GM21360 (cell line): ENCODE data around the gene A3GALT2.
"Not testable (repeated sequence)": the region's sequence is repeated elsewhere in the genome, so short reads cannot be mapped to it uniquely, and the experiment has no call there.

ENCODE experiments used
- ATAC-seq: cut with Tn5 transposase; IDR thresholded peaks from one replicate; pipeline ENCODE4 v1.9.1; 2021; ENCODE audit warnings: mild to moderate bottlenecking, moderate library complexity; ENCODE audit not compliant: unreplicated experiment

A3GALT2 gene

DNA sequence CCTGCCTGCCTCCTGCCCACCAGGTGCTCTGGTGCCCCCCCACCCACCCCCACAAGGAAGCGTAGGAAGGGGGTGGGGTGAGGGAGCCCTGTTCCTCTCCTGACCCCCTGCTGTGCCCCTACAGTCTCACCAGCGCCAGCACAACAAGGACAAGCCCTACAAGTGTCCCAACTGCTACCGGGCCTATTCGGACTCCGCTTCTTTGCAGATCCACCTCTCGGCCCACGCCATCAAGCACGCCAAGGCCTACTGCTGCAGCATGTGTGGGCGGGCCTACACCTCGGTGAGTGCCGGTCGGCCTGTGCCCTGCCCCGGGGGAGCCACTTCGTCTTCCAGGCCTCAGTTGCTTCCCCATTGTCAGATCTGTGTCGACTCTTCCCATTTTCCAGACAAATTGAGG lies 25.9 kb downstream of the A3GALT2 start:
- ATAC-seq: no peak

- no peak for ATAC-seq
Observed at GRCh38 chr1:33294071-33295010, 26.6 kb downstream of the A3GALT2 start.

DNA sequence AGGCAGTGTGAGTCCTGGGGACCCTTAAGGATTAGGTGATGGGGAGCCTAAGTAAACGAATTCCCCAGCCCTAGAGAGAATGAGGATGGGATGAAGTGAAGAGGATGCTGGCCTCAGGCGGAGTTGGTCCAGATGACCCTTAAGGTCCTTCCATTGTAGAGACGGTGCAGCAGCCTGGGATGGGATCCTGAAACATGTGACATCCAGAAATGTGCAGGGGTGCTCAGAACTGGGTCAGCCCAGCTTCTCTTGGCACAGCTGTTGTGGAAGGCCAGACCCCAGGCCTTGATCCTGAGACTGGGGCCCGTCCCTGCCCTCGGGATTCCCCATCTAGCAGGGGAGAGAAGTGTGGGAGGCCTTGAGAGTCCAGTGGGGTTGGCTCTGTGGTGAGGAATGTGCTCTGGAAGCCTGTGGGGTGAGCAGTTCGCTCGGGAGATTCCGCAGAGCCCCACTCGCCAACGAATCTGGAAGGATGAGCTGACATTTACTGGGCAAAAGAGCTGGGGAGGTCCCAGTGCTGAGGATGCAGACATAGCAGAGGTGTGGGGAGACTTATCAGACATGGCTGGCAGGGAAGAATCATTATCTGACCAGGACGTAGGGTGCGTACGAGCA lies 28.1 kb downstream of the A3GALT2 start:
- ATAC-seq: no peak

DNA sequence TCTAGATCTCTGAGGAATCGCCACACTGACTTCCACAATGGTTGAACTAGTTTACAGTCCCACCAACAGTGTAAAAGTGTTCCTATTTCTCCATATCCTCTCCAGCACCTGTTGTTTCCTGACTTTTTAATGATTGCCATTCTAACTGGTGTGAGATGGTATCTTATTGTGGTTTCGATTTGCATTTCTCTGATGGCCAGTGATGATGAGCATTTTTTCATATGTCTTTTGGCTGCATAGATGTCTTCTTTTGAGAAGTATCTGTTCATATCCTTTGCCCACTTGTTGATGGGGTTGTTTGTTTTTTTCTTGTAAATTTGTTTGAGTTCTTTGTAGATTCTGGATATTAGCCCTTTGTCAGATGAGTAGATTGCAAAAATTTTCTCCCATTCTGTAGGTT lies 30.3 kb downstream of the A3GALT2 start:
- ATAC-seq: not testable (repeated sequence)

DNA sequence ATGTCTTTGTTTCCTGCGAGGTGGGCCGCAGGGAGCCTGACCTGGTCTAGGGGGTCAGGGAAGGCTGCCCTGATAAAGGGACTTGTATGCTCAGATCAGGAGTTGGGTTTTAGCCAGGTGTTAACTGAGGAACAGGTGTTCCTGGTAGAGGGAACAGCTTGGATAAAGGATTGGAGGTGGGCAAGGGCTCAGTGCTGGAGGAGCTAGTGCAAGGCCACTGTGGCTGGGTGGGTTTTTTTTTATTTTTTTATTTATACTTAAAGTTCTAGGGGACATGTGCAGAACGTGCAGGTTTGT lies 31.1 kb downstream of the A3GALT2 start:
- ATAC-seq: no peak

- no peak for ATAC-seq
Observed at GRCh38 chr1:33288976-33289857, 31.7 kb downstream of the A3GALT2 start.

DNA sequence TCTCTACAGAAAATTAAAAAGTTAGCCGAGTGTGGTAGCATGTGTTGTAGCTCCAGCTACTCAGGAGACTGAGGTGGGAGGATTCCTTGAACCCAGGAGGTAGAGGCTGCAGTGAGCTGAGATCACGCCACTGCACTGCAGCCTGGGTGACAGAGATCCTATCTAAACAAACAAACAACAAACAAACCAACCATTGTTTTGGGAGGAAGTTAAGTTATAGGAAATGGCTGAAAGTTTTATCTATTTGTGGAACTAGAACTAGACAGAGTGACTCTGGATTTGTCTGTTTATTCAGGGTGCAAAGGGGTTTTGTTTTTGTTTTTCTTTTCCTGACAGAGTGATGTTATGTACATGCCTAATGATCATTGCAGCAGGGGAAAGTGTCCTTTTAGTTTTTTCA lies 33.6 kb downstream of the A3GALT2 start:
- no peak for ATAC-seq

DNA sequence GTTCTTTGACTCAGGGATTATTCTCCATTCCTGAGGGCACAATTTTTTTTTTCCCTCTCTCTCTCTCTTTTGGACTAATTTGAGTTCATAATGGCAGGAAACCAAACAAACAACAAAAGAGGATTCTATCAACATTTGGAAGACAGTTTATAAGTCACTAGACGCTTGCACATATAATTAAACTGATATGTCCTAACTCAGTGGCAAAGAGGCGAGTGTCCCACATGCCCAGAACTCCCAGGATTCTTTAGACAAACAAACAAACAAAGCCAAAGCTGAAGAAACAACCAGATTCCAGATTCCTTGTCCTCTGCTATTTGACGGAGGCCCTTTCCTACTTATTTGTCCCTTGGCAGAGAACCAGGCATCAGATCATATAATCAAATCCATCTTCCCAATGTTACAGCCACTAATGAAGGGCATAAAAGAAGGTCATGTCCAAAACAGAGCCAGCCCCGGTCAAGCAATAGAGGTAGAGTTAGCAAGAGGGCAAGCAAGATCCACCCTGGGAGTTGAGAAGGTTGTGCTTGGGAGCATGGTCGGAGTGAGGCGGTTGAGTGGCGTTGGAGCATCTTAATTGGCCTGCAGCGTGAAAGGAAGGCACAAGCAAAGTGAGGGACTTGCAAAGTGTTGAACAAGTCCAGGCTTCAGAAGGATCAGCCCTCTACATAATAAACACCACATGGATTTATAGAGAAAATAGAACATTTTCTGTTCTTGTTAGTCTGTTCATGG lies 34.3 kb downstream of the A3GALT2 start:
- no peak for ATAC-seq

DNA sequence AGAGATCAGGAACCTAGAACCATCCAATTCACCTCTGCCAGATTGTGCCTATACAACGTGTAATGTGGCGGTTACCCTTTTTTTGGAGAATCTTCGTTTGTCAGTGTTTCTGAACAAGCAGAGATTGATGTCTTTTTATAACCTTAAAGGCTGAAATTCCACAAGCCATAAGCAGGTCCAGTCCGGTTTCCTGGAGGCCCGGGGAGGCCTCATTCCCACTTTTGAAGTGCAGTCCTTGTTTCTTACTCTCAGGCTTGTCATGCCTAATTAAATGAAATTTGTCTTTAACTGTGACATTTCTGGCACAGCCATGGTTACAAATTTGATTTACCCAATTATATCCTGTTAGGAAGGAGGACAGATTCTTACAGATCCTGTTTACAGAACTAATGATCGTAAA lies 36.8 kb downstream of the A3GALT2 start:
- ATAC-seq: no peak

- ATAC-seq: no peak
Observed at GRCh38 chr1:33282791-33283190, 38.1 kb downstream of the A3GALT2 start.

- ATAC-seq: no peak
Observed at GRCh38 chr1:33281554-33282303, 39.2 kb downstream of the A3GALT2 start.

GRCh38 chr1:33280091-33280661 lies 40.7 kb downstream of the A3GALT2 start:
- no peak for ATAC-seq

- no peak for ATAC-seq
Observed at GRCh38 chr1:33277488-33278084, 43.3 kb downstream of the A3GALT2 start.

DNA sequence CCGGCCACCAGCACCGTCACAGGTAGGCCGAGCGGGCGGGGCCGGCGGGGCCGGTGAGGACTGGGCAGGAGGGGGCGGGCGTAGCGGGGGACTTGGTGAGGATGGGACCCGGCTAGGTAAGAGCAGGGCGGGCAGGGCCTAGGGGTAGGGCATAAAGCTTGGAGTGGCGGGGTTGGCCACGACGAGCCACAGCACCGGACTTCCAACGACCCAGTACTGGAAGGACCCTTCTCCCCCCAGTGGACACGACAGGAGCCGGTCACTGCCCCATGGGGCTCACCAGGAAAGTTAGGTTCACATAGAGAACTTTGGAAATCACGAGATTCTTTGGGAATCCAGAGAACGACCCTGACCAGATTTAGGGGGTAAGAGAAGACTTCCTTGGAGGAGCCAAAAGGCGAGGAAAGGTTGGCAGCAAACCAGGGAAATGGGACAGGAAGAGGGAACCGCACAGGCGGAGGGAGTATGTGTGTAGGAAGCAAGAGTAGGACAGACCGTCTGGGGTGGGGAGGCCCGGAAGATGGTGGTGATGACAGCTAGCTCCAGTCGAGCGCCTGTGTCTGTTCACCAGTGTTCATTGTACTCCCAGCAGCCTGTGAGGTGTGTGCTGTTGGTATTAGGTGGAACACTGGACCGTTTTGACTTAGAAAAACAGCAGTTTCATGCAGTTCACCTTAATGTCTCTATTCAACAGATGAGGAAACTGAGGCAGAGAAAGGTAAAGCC lies 44.2 kb downstream of the A3GALT2 start:
- ATAC-seq: no peak

- ATAC-seq: no peak
Observed at GRCh38 chr1:33275706-33276572, 45.0 kb downstream of the A3GALT2 start.

- ATAC-seq: no peak
Observed at GRCh38 chr1:33275195-33275594, 45.7 kb downstream of the A3GALT2 start.

- no peak for ATAC-seq
Observed at GRCh38 chr1:33274446-33274845, 46.5 kb downstream of the A3GALT2 start.

DNA sequence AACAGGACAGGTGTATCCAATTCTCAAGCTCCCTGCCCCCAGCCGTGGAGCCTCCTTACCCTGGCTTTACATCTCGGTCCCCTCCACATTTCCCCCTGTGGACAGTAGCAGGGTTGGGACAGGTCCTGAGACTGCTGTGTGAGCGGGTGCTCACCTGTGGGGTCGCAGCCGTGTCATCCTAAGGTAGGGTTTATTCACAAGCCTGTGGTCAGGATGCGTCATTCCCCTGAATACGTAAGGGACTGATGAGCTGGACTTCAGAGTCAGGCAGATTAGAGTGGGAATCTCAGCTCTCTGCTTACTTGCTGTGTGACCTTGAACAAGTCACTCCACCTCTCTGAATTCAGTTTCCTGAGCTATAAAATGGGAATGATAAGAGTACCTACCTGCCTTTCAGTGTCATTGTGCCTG lies 46.9 kb downstream of the A3GALT2 start:
- ATAC-seq: no peak
